Measurements from ENCODE around the gene IGF2R. TPM values are rescaled to one million over a fixed set of nuclear protein-coding genes. Genes with fewer than 3 reads are reported as not detected.

IGF2R gene
- total RNA-seq, 3 donors from 2014 or later, result 60.4 to 112 (median 81.0) TPM

GRCh38 chr6:160054271-160054670 lies 85.4 kb downstream of the IGF2R start:
- peaks cover 5% of the 10 kb centered on the region for H3K36me3 ChIP-seq
- H3K27me3 ChIP-seq, result no peaks in the 10 kb centered on the region

DNA sequence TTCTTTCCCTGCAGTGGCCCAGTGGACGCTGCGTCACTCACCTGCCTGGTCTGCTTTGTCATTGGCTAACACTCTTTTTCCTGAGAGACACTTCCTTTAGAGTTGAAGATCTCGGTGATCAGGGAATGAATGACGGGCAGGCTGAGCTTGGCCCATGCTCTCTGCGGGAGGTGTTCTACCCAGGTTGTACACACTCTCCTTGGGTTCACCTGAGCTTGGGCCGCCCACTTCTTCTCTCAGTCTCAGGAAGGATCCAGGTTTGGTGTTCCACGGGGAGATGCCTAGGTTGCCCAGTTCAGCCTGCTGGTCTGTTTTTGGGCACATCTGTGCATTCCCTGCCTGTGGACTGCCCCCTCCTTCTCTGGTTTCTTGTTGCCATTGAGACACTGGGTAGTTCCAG lies 86.0 kb downstream of the IGF2R start:
- Histone ChIP-seq H3K4me1 (no peaks in the 10 kb centered on the region), H3K9me3 (no peaks in the 10 kb centered on the region), H3K27ac (no peak overlapping the region), H3K27me3 (no peaks in the 10 kb centered on the region), H3K4me3 (no peak overlapping the region), H3K36me3 (no peaks in the 10 kb centered on the region)
- no peak for TF ChIP-seq POLR2AphosphoS5 (IDR thresholded peaks at IDR 0.05)
- TF ChIP-seq CTCF (IDR thresholded peaks at IDR 0.05), result no peak
- no peak for TF ChIP-seq POLR2A (IDR thresholded peaks at IDR 0.05)
- intact Hi-C loops (cut with DNase I; ENCODE audit: low total_unique reads), result no loop called here
- DNase-seq (ENCODE audit: low spot score in 2 of 2), result peak in 1 of 2 donors; percentile 12

More at GRCh38 chr6:160054271-160054670, 85.4 kb downstream of the IGF2R start:
- intact Hi-C loops (cut with DNase I; ENCODE audit: low total_unique reads), result no loop called here
- Histone ChIP-seq H3K4me1 (no peaks in the 10 kb centered on the region), H3K27ac (no peak overlapping the region), H3K9me3 (no peaks in the 10 kb centered on the region), H3K4me3 (no peak overlapping the region)
- TF ChIP-seq CTCF (IDR thresholded peaks at IDR 0.05) (no peak), POLR2A (IDR thresholded peaks at IDR 0.05) (no peak), POLR2AphosphoS5 (IDR thresholded peaks at IDR 0.05) (no peak)
- DNase-seq (ENCODE audit: low spot score in 2 of 2), result no peak

DNA sequence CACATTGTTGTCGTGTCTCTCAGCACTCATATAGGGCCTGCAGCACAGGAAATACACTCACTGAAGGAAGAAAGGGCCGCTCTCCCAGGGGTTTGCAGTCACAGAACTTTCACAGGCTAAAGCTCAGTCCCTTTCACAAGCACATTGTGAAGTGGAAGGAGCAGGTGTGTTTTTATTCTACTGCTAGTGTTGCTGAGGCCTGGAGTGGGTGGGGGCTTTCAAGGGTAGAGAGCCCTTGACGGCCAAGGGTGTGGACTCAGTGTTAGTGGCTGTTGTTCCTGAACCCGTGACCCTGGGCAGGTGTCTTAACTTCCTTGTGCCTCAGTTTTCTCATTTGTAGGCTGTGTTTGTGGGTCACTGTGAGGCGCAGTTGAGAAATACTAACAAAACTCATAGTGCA lies 86.5 kb downstream of the IGF2R start:
- Histone ChIP-seq H3K9me3 (no peaks in the 10 kb centered on the region), H3K36me3 (no peaks in the 10 kb centered on the region), H3K4me3 (no peak overlapping the region), H3K27ac (peak overlapping the region in 1 of 2 donors; percentile 49), H3K4me1 (no peaks in the 10 kb centered on the region), H3K27me3 (no peaks in the 10 kb centered on the region)
- no peak for TF ChIP-seq CTCF (IDR thresholded peaks at IDR 0.05)
- TF ChIP-seq POLR2A (IDR thresholded peaks at IDR 0.05), result no peak
- TF ChIP-seq POLR2AphosphoS5 (IDR thresholded peaks at IDR 0.05), result no peak
- intact Hi-C loops (cut with DNase I; ENCODE audit: low total_unique reads), result no loop called here
- peak in 1 of 2 donors; percentile 12 for DNase-seq (ENCODE audit: low spot score in 2 of 2)

DNA sequence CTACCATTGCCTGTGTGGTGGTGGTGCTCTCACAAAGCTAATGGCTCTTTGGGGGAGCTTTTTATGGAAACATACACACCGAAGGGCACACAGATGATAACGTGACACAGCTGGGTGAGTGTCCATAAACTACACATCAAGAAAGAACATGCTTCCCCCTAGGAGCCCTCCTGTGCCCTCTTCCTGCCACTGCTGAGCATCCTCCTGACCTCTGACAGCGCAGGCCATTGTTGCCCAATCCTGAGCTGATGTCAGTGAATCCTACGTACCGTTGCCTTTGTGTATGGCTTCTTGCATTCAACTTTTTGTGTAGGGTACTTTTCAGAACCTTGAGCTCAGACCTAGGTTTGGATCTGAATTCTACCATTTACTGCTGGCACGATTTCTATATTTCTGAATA lies 86.9 kb downstream of the IGF2R start:
- no peaks in the 10 kb centered on the region for H3K9me3 ChIP-seq
- H3K27ac ChIP-seq, result peak overlapping the region in 1 of 2 donors; percentile 49
- no peaks in the 10 kb centered on the region for H3K36me3 ChIP-seq
- TF ChIP-seq POLR2AphosphoS5 (IDR thresholded peaks at IDR 0.05) (no peak), CTCF (IDR thresholded peaks at IDR 0.05) (no peak), POLR2A (IDR thresholded peaks at IDR 0.05) (no peak)
- DNase-seq (ENCODE audit: low spot score in 2 of 2), result no peak
- H3K27me3 ChIP-seq, result no peaks in the 10 kb centered on the region
- intact Hi-C loops (cut with DNase I; ENCODE audit: low total_unique reads), result no loop called here
- H3K4me1 ChIP-seq, result no peaks in the 10 kb centered on the region
- no peak overlapping the region for H3K4me3 ChIP-seq

DNA sequence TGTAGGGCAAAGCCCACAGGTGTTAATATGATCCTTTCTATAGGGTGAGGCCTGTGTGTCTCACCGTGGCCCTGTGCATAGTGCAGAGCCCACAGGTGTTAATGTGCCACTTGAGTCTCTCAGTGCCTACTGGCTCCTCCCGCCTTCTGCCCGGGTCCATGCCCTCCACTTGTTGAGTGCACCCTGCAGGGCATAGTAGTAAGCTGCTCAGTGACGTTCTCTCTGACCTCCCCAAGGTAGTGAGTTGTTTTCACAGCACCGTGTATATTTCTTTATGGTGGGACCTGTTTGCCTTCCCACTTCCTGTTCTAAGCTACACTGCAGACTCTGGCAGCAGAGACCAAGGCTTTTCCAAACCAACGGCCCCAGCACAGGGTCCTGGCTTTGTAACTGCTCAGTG lies 88.2 kb downstream of the IGF2R start:
- Histone ChIP-seq H3K4me3 (no peak overlapping the region), H3K4me1 (no peaks in the 10 kb centered on the region), H3K9me3 (no peaks in the 10 kb centered on the region), H3K36me3 (no peaks in the 10 kb centered on the region), H3K27me3 (no peaks in the 10 kb centered on the region), H3K27ac (no peak overlapping the region)
- intact Hi-C loops (cut with DNase I; ENCODE audit: low total_unique reads), result no loop called here
- TF ChIP-seq POLR2A (IDR thresholded peaks at IDR 0.05), result no peak
- TF ChIP-seq POLR2AphosphoS5 (IDR thresholded peaks at IDR 0.05), result no peak
- no peak for TF ChIP-seq CTCF (IDR thresholded peaks at IDR 0.05)
- DNase-seq (ENCODE audit: low spot score in 2 of 2), result peak in 1 of 2 donors; percentile 19

Data from breast epithelium (tissue), 4 donors.